Mononuclear cell (primary cell): ENCODE data around the gene HIP1. TPM values are rescaled to one million over a fixed set of nuclear protein-coding genes. Genes with fewer than 3 reads are reported as not detected.
"Not testable (repeated sequence)": the region's sequence is repeated elsewhere in the genome, so short reads cannot be mapped to it uniquely, and the experiment has no call there.

Experiments
- H3K27me3 ChIP-seq: 2 replicates; pipeline ENCODE4 v1.6.0; 2011; ENCODE audit warnings: low read length, control low read depth; ENCODE audit not compliant: insufficient read depth
- H3K4me1 ChIP-seq: 2 replicates; pipeline ENCODE4 v1.5.1; 2011; ENCODE audit warnings: mild to moderate bottlenecking, low read length, control low read depth; ENCODE audit not compliant: insufficient read depth
- H3K4me3 ChIP-seq: 2 replicates; pipeline ENCODE4 v1.5.1; 2011; ENCODE audit warnings: mild to moderate bottlenecking, low read length, moderate library complexity
- H3K9me3 ChIP-seq: 2 replicates; pipeline ENCODE4 v1.5.1; 2011; ENCODE audit warnings: low read depth, mild to moderate bottlenecking, control low read depth, low read length
- total RNA-seq: library from RNA; depleted of rRNA; stranded (reverse); fragments of >200 nt; gene quantifications from one replicate; pipeline ENCODE4 v1.2.3, GENCODE V29; 2012

Gene HIP1
- total RNA-seq: 4.2 TPM

GRCh38 chr7:75738604-75738974 lies at the start of gene HIP1:
Gene HIP1 (minus strand): TSS chr7:75738941. CDS start chr7:75738920, 21 bp downstream.
- Histone ChIP-seq H3K27me3 (no peaks in the 10 kb centered on the region), H3K9me3 (no peaks in the 10 kb centered on the region), H3K4me3 (peak within 1 kb of the TSS; percentile 80), H3K4me1 (peaks cover 40% of the 10 kb centered on the region)

- H3K9me3 ChIP-seq, H3K4me1 ChIP-seq, H3K4me3 ChIP-seq, H3K27me3 ChIP-seq: not testable (repeated sequence)
Observed at GRCh38 chr7:75788154-75788847, 49.6 kb upstream of the HIP1 start.

GRCh38 chr7:75783058-75783457 lies 44.3 kb upstream of the HIP1 start:
- not testable (repeated sequence) for H3K9me3 ChIP-seq, H3K4me3 ChIP-seq, H3K4me1 ChIP-seq, H3K27me3 ChIP-seq

GRCh38 chr7:75780647-75781273 lies 42.0 kb upstream of the HIP1 start:
- not testable (repeated sequence) for H3K9me3 ChIP-seq, H3K27me3 ChIP-seq, H3K4me1 ChIP-seq, H3K4me3 ChIP-seq

GRCh38 chr7:75779516-75779915 lies 40.8 kb upstream of the HIP1 start:
- not testable (repeated sequence) for H3K27me3 ChIP-seq, H3K4me3 ChIP-seq, H3K4me1 ChIP-seq, H3K9me3 ChIP-seq

- not testable (repeated sequence) for H3K4me1 ChIP-seq, H3K9me3 ChIP-seq, H3K27me3 ChIP-seq, H3K4me3 ChIP-seq
Observed at GRCh38 chr7:75779035-75779434, 40.3 kb upstream of the HIP1 start.

GRCh38 chr7:75776295-75776971 lies 37.7 kb upstream of the HIP1 start:
- H3K27me3 ChIP-seq: no peaks in the 10 kb centered on the region
- no peaks in the 10 kb centered on the region for H3K4me1 ChIP-seq
- no peak overlapping the region for H3K4me3 ChIP-seq

GRCh38 chr7:75773958-75774357 lies 35.2 kb upstream of the HIP1 start:
- H3K27me3 ChIP-seq, H3K9me3 ChIP-seq, H3K4me3 ChIP-seq, H3K4me1 ChIP-seq: not testable (repeated sequence)

More at GRCh38 chr7:75776295-75776971, 37.7 kb upstream of the HIP1 start:
- H3K9me3 ChIP-seq: no peaks in the 10 kb centered on the region

- Histone ChIP-seq H3K4me3 (no peak within 1 kb of the TSS), H3K9me3 (no peaks in the 10 kb centered on the region), H3K4me1 (no peaks in the 10 kb centered on the region), H3K27me3 (no peaks in the 10 kb centered on the region)
Observed at GRCh38 chr7:75772081-75773077, 33.6 kb upstream of the HIP1 start, which contains the start of gene CCL26. Gene CCL26 (minus strand): TSS chr7:75772211. CDS start chr7:75772176, 35 bp downstream.

- Histone ChIP-seq H3K4me1 (no peaks in the 10 kb centered on the region), H3K27me3 (no peaks in the 10 kb centered on the region), H3K4me3 (no peak overlapping the region), H3K9me3 (no peaks in the 10 kb centered on the region)
Observed at GRCh38 chr7:75771224-75771623, 32.5 kb upstream of the HIP1 start.

GRCh38 chr7:75762350-75762917 lies 23.7 kb upstream of the HIP1 start:
- no peak overlapping the region for H3K4me3 ChIP-seq
- no peaks in the 10 kb centered on the region for H3K9me3 ChIP-seq

GRCh38 chr7:75761801-75762200 lies 23.1 kb upstream of the HIP1 start:
- not testable (repeated sequence) for H3K4me3 ChIP-seq, H3K27me3 ChIP-seq

More at GRCh38 chr7:75762350-75762917, 23.7 kb upstream of the HIP1 start:
- H3K27me3 ChIP-seq: no peaks in the 10 kb centered on the region
- H3K4me1 ChIP-seq: peaks cover 6% of the 10 kb centered on the region

GRCh38 chr7:75758491-75758890 lies 19.8 kb upstream of the HIP1 start:
- Histone ChIP-seq H3K27me3 (no peaks in the 10 kb centered on the region), H3K4me3 (no peak overlapping the region), H3K9me3 (no peaks in the 10 kb centered on the region), H3K4me1 (peaks cover 6% of the 10 kb centered on the region)

More at GRCh38 chr7:75761801-75762200, 23.1 kb upstream of the HIP1 start:
- H3K9me3 ChIP-seq, H3K4me1 ChIP-seq: not testable (repeated sequence)

- H3K9me3 ChIP-seq: no peaks in the 10 kb centered on the region
- H3K4me3 ChIP-seq: no peak overlapping the region
- peaks cover 6% of the 10 kb centered on the region for H3K4me1 ChIP-seq
- no peaks in the 10 kb centered on the region for H3K27me3 ChIP-seq
Observed at GRCh38 chr7:75757860-75758259, 19.1 kb upstream of the HIP1 start.
